HepG2 (cell line): ENCODE measurements around the gene INPP1. TPM values are rescaled to one million over a fixed set of nuclear protein-coding genes. Genes with fewer than 3 reads are reported as not detected.

ENCODE experiments used
- CBX5 ChIP-seq: sonication (generic); formaldehyde crosslinking; IDR thresholded peaks from 2 replicates; pipeline ENCODE4 v1.4.0; 2020; ENCODE audit warnings: missing genetic modification reagents, borderline replicate concordance
- E2F2 ChIP-seq: sonication (generic); formaldehyde crosslinking; IDR thresholded peaks from 2 replicates; pipeline ENCODE4 v1.4.0; 2020; ENCODE audit warnings: missing genetic modification reagents, borderline replicate concordance
- FOXM1 ChIP-seq: sonication (generic); formaldehyde crosslinking; IDR thresholded peaks from 2 replicates; pipeline ENCODE4 v1.5.0; 2020; ENCODE audit warnings: missing genetic modification reagents
- HNF1A ChIP-seq, 2 experiments: sonication (generic) in 1 of 2; formaldehyde crosslinking in 1 of 2; IDR thresholded peaks; 2 replicates each; pipeline versions ENCODE4 v1.4.0 to v1.6.1; 2016 to 2020; ENCODE audit warnings: borderline replicate concordance in 1 of 2, low read depth in 1 of 2, mild to moderate bottlenecking in 1 of 2, missing genetic modification reagents in 1 of 2
- KLF11 ChIP-seq: IDR thresholded peaks from 2 replicates; pipeline ENCODE4 v1.6.1; 2016; ENCODE audit warnings: missing compliant biosample characterization
- SOX5 ChIP-seq: IDR thresholded peaks from 2 replicates; pipeline ENCODE4 v1.6.1; 2016; ENCODE audit warnings: borderline replicate concordance
- SP140L ChIP-seq: sonication (generic); formaldehyde crosslinking; IDR thresholded peaks from 2 replicates; pipeline ENCODE4 v1.4.0; 2020; ENCODE audit warnings: missing genetic modification reagents, borderline replicate concordance
- SRF ChIP-seq: IDR thresholded peaks from 2 replicates; pipeline ENCODE4 v1.6.1; 2011; ENCODE audit warnings: mild to moderate bottlenecking, low read depth, low read length, moderate library complexity
- SRY ChIP-seq: sonication (generic); formaldehyde crosslinking; IDR thresholded peaks from 2 replicates; pipeline ENCODE4 v1.8.0; 2022; ENCODE audit warnings: mild to moderate bottlenecking, missing genetic modification reagents
- ZIK1 ChIP-seq: sonication (generic); formaldehyde crosslinking; IDR thresholded peaks from 2 replicates; pipeline ENCODE4 v1.5.0; 2020; ENCODE audit warnings: mild to moderate bottlenecking, low read depth, missing genetic modification reagents, borderline replicate concordance
- ZKSCAN5 ChIP-seq: sonication (generic); formaldehyde crosslinking; IDR thresholded peaks from 2 replicates; pipeline ENCODE4 v1.5.1; 2020; ENCODE audit warnings: mild to moderate bottlenecking, missing genetic modification reagents
- ZNF274 ChIP-seq: sonication (generic); formaldehyde crosslinking; IDR thresholded peaks from 2 replicates; pipeline ENCODE4 v1.5.1; 2020; ENCODE audit warnings: mild to moderate bottlenecking, missing genetic modification reagents
- ZNF407 ChIP-seq: sonication (generic); formaldehyde crosslinking; IDR thresholded peaks from one replicate; pipeline ENCODE4 v1.5.1; 2020; ENCODE audit warnings: mild to moderate bottlenecking, missing genetic modification reagents; ENCODE audit errors: not compliant biosample characterization
- ZNF432 ChIP-seq: sonication (generic); formaldehyde crosslinking; IDR thresholded peaks from 2 replicates; pipeline ENCODE4 v1.5.0; 2020; ENCODE audit warnings: missing genetic modification reagents, mild to moderate bottlenecking, borderline replicate concordance
- ZNF558 ChIP-seq: sonication (generic); formaldehyde crosslinking; IDR thresholded peaks from 2 replicates; pipeline ENCODE4 v1.9.0; 2022; ENCODE audit warnings: mild to moderate bottlenecking, missing genetic modification reagents, borderline replicate concordance
- polyA plus RNA-seq, 8 experiments: library from polyadenylated mRNA; depleted of rRNA in 3 of 8; stranded (reverse) in 7 of 8; unstranded in 1 of 8; fragments of >200 nt; fragmentation: Illumina TruSeq in 4 of 8; extraction: Trizol in 4 of 8; gene quantifications; 2 replicates each; pipeline versions ENCODE4 v1.2.1 to v1.2.3, GENCODE V29; 2011 to 2016; ENCODE audit warnings: low read depth in 4 of 8, missing spikeins in 1 of 8, mixed read lengths in 1 of 8; ENCODE audit not compliant: insufficient read depth in 1 of 8
- total RNA-seq, 5 experiments: library from RNA; depleted of rRNA; stranded (reverse); fragments of >200 nt; fragmentation: Illumina TruSeq; extraction: Trizol; gene quantifications; 2 replicates each; pipeline ENCODE4 v1.2.3, GENCODE V29; 2016; ENCODE audit warnings: low read depth in 1 of 5

INPP1 gene
- total and polyA plus RNA-seq, 2 of the 13 experiments (the other 11 are each of a cell fraction or from before 2014, with no cell fraction given), result 10.0 to 13.3 TPM

- no peak for TF ChIP-seq ZNF407 (CRISPR knock-in tag)
- no peak for TF ChIP-seq ZKSCAN5 (CRISPR knock-in tag)
- TF ChIP-seq CBX5 (CRISPR knock-in tag), result 0 out of 2 replicates have a peak, but pooled peaks have one; percentile 34
- TF ChIP-seq E2F2, result no peak
- no peak for TF ChIP-seq ZIK1
- TF ChIP-seq KLF11 (CRISPR knock-in tag), result no peak; the same call in 1 of the 2 replicates
- TF ChIP-seq SRF, result no peak
- TF ChIP-seq ZNF558 (CRISPR knock-in tag), result 0 out of 2 replicates have a peak, but pooled peaks have one; percentile 37
- TF ChIP-seq SRY (CRISPR knock-in tag), result no peak
- TF ChIP-seq ZNF274, result no peak
- TF ChIP-seq FOXM1, result no peak
- TF ChIP-seq SP140L (CRISPR knock-in tag), result 0 out of 2 replicates have a peak, but pooled peaks have one; percentile 21
- no peak for TF ChIP-seq ZNF432 (CRISPR knock-in tag)
- peak; percentile 92 for TF ChIP-seq SOX5 (CRISPR knock-in tag)
- TF ChIP-seq HNF1A (IDR thresholded peaks at IDR 0.05; ENCODE audit: low read depth), result peak; percentile 51; the same call in 1 of the 2 replicates
- TF ChIP-seq HNF1A (CRISPR knock-in tag; IDR thresholded peaks at IDR 0.05; ENCODE audit: borderline replicate concordance), result no peak
These were observed 8.7 kb upstream of the INPP1 start (continued) for GRCh38 chr2:190334479-190335224.
